K562 (cell line): ENCODE measurements around the gene TRPC1. TPM values are rescaled to one million over a fixed set of nuclear protein-coding genes. Genes with fewer than 3 reads are reported as not detected.

ENCODE experiments used
- ATF6 ChIP-seq: sonication (generic); formaldehyde crosslinking; IDR thresholded peaks from 2 replicates; pipeline ENCODE4 v1.4.0; 2020; ENCODE audit warnings: mild to moderate bottlenecking, missing genetic modification reagents
- BCLAF1 ChIP-seq, 2 experiments: fragments of 450-650 bp in 1 of 2; IDR thresholded peaks; 2 replicates each; pipeline ENCODE4 v1.6.1; 2011 to 2017; ENCODE audit warnings: low read depth in 2 of 2, antibody characterized with exemption in 1 of 2, borderline replicate concordance in 1 of 2, low read length in 1 of 2, mild to moderate bottlenecking in 1 of 2, mixed read lengths in 1 of 2; ENCODE audit not compliant: control insufficient read depth in 1 of 2
- BRF1 ChIP-seq: IDR thresholded peaks from 3 replicates; pipeline ENCODE4 v1.6.1; 2011; ENCODE audit warnings: borderline replicate concordance, mild to moderate bottlenecking; ENCODE audit not compliant: insufficient read length; ENCODE audit errors: extremely low read depth
- BRF2 ChIP-seq: IDR thresholded peaks from 3 replicates; pipeline ENCODE4 v1.6.1; 2011; ENCODE audit warnings: borderline replicate concordance, mild to moderate bottlenecking; ENCODE audit not compliant: insufficient read length, insufficient read depth
- CBFA2T2 ChIP-seq: fragments of 450-650 bp; conservative IDR thresholded peaks from 2 replicates; pipeline ENCODE4 v1.6.1; 2017; ENCODE audit warnings: mild to moderate bottlenecking
- DIDO1 ChIP-seq: fragments of 450-650 bp; IDR thresholded peaks from 2 replicates; pipeline ENCODE4 v1.6.1; 2016; ENCODE audit warnings: low read depth, missing biosample characterization, missing genetic modification characterization
- E2F3 ChIP-seq: fragments of 250-450 bp; sonication (Bioruptor Pico); IDR thresholded peaks from 2 replicates; pipeline ENCODE4 v1.4.0; 2020; ENCODE audit warnings: mild to moderate bottlenecking
- HDAC2 ChIP-seq: fragments of 450-650 bp; IDR thresholded peaks from 2 replicates; pipeline ENCODE4 v1.6.1; 2016; ENCODE audit warnings: mild to moderate bottlenecking
- HNRNPLL ChIP-seq: fragments of 200-400 bp; formaldehyde crosslinking; IDR thresholded peaks from 2 replicates; pipeline ENCODE4 v1.6.1; 2017; ENCODE audit warnings: low read length, low read depth, mild to moderate bottlenecking; ENCODE audit not compliant: poor library complexity, severe bottlenecking
- MYC ChIP-seq, 2 experiments: fragments of 250-450 bp in 1 of 2; sonication (Bioruptor Pico) in 1 of 2; IDR thresholded peaks; 2 replicates each; pipeline versions ENCODE4 v1.5.1 to v1.6.1; 2012 to 2021; ENCODE audit warnings: low read depth in 2 of 2, borderline replicate concordance in 1 of 2, improper control_type of control experiment in 1 of 2, low read length in 1 of 2, mild to moderate bottlenecking in 1 of 2, moderate library complexity in 1 of 2
- PHB2 ChIP-seq: fragments of 450-650 bp; IDR thresholded peaks from 2 replicates; pipeline ENCODE4 v1.6.1; 2017; ENCODE audit warnings: low read depth
- TEAD1 ChIP-seq, 2 experiments: fragments of 450-650 bp in 1 of 2; sonication (generic) in 1 of 2; formaldehyde crosslinking; IDR thresholded peaks; 2 replicates each; pipeline versions ENCODE4 v1.4.0 to v1.8.0; 2020 to 2022; ENCODE audit warnings: mild to moderate bottlenecking in 2 of 2, missing genetic modification reagents in 1 of 2
- THAP7 ChIP-seq: fragments of 250-450 bp; sonication (Bioruptor Pico); IDR thresholded peaks from 2 replicates; pipeline ENCODE4 v1.5.0; 2021
- U2AF1 ChIP-seq: fragments of 200-400 bp; formaldehyde crosslinking; optimal IDR thresholded peaks from 2 replicates; pipeline ENCODE3; 2017; ENCODE audit warnings: mild to moderate bottlenecking, low read depth, low read length, moderate library complexity
- XRCC4 ChIP-seq: IDR thresholded peaks from one replicate; pipeline ENCODE4 v1.6.1; 2011; ENCODE audit not compliant: insufficient read depth, insufficient read length; ENCODE audit errors: extremely low read depth
- ZNF124 ChIP-seq: sonication (generic); formaldehyde crosslinking; IDR thresholded peaks from 2 replicates; pipeline ENCODE4 v1.8.1; 2022; ENCODE audit warnings: missing genetic modification reagents
- ZNF830 ChIP-seq: fragments of 250-450 bp; sonication (Bioruptor Pico); IDR thresholded peaks from 2 replicates; pipeline ENCODE4 v1.5.0; 2021; ENCODE audit warnings: mild to moderate bottlenecking
- polyA plus RNA-seq, 8 experiments: library from polyadenylated mRNA; depleted of rRNA in 4 of 8; stranded (reverse) in 5 of 8; unstranded in 3 of 8; fragments of >200 nt; fragmentation: Nextera tagmentation in 2 of 8; fragmentation: Illumina TruSeq in 1 of 8; extraction: Ambion mirVana in 2 of 8; extraction: Trizol in 1 of 8; gene quantifications; 2 replicates each; pipeline versions ENCODE4 v1.2.1 to v1.2.3, GENCODE V29; 2011 to 2014; ENCODE audit warnings: inconsistent platforms in 1 of 8, missing spikeins in 1 of 8
- total RNA-seq, 7 experiments: library from RNA; depleted of rRNA in 6 of 7; stranded (reverse); fragments of >200 nt in 6 of 7; fragmentation: Illumina TruSeq in 2 of 7; extraction: Trizol in 2 of 7; gene quantifications; 2 replicates each; pipeline versions ENCODE4 v1.2.1 to v1.2.3, GENCODE V29; 2011 to 2021; ENCODE audit warnings: low replicate concordance in 1 of 7

TRPC1 gene
- total and polyA plus RNA-seq, 9 of the 15 experiments (the other 6 are each of a cell fraction or from before 2014, with no cell fraction given), result 1.4 to 6.5 (median 3.0) TPM

GRCh38 chr3:142724682-142725356 lies 985 bp downstream of the TRPC1 start (continued):
- TF ChIP-seq XRCC4, result no peak
- TF ChIP-seq HNRNPLL, result no peak
- TF ChIP-seq CBFA2T2, result no peak
- no peak for TF ChIP-seq BRF1
- no peak for TF ChIP-seq ZNF124 (CRISPR knock-in tag)
- TF ChIP-seq THAP7 (CRISPR knock-in tag), result no peak
- no peak for TF ChIP-seq BCLAF1 (IDR thresholded peaks at IDR 0.05; ENCODE audit: borderline replicate concordance in 1 of 2, control insufficient read depth in 1 of 2, low read depth in 2 of 2, low read length in 1 of 2)
- no peak for TF ChIP-seq U2AF1
- TF ChIP-seq E2F3 (CRISPR knock-in tag), result peak; percentile 81; the same call in 1 of the 2 replicates
- TF ChIP-seq MYC (IDR thresholded peaks at IDR 0.05; ENCODE audit: low read depth, low read length), result 0 out of 2 replicates have a peak, but pooled peaks have one; percentile 28
- TF ChIP-seq MYC (CRISPR knock-in tag; IDR thresholded peaks at IDR 0.05; ENCODE audit: borderline replicate concordance, low read depth), result no peak
- TF ChIP-seq ZNF830 (CRISPR knock-in tag), result no peak
- peak; percentile 60; the same call in 1 of the 2 replicates for TF ChIP-seq HDAC2
- TF ChIP-seq BRF2, result no peak
- TF ChIP-seq DIDO1 (tag), result no peak
- no peak for TF ChIP-seq ATF6 (CRISPR knock-in tag)
- no peak for TF ChIP-seq PHB2
- peak in 1 of 2 experiments; percentile 41; a peak in 1 of 4 replicates for TF ChIP-seq TEAD1 (CRISPR knock-in tag; IDR thresholded peaks at IDR 0.05)
